Ovary (tissue), 3 donors: ENCODE measurements around the gene INAVA.

Experiments used
- EP300 ChIP-seq: sonication (generic); formaldehyde crosslinking; IDR thresholded peaks from one replicate; pipeline ENCODE4 v1.6.1; 2017; ENCODE audit warnings: antibody characterized with exemption
- POLR2A ChIP-seq: fragments of 450-650 bp; IDR thresholded peaks from one replicate; pipeline ENCODE4 v1.6.1; 2017; ENCODE audit warnings: antibody characterized with exemption, mild to moderate bottlenecking, moderate library complexity
- TF ChIP-seq, protein P1 (sequence below), 3 donors: fragments of 450-650 bp in 2 of 3; fragments of 200-600 bp in 1 of 3; IDR thresholded peaks; one replicate each; pipeline versions ENCODE4 v1.5.1 to v1.8.0; 2016 to 2022; ENCODE audit warnings: antibody characterized with exemption in 3 of 3, mild to moderate bottlenecking in 1 of 3
- donor health status: DM: no; HTN: no; CAD: no.

DNA sequence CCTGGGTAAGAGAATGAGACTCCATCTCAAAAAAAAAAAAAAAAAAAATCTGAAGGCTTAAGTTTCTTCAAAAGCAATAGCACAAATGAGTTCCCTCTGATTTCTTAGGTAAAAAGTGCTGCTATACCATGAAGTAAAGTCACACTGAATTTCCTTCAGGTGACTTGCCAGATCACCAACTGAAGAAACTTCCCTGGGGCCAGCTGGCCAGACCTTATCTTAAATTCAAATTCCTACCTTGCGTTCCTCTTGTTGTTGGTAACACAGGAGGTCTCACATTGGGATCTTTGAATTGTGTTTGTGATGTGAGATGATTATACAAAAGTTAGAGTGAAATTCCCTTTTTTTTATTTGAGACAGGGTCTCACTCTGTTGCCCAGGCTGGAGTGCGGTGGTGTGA lies 11.8 kb downstream of the INAVA start:
- TF ChIP-seq, protein P1, sequence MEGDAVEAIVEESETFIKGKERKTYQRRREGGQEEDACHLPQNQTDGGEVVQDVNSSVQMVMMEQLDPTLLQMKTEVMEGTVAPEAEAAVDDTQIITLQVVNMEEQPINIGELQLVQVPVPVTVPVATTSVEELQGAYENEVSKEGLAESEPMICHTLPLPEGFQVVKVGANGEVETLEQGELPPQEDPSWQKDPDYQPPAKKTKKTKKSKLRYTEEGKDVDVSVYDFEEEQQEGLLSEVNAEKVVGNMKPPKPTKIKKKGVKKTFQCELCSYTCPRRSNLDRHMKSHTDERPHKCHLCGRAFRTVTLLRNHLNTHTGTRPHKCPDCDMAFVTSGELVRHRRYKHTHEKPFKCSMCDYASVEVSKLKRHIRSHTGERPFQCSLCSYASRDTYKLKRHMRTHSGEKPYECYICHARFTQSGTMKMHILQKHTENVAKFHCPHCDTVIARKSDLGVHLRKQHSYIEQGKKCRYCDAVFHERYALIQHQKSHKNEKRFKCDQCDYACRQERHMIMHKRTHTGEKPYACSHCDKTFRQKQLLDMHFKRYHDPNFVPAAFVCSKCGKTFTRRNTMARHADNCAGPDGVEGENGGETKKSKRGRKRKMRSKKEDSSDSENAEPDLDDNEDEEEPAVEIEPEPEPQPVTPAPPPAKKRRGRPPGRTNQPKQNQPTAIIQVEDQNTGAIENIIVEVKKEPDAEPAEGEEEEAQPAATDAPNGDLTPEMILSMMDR (IDR thresholded peaks at IDR 0.05): no peak
- no peak for TF ChIP-seq POLR2A
- no peak for TF ChIP-seq EP300
